Mucosa of stomach (tissue), 1 donor: Measurements from ENCODE around the gene MAN1B1.

Source experiments
- H3K27me3 ChIP-seq: one replicate; pipeline ENCODE4 v1.7.0; 2013; ENCODE audit warnings: mild to moderate bottlenecking, low read length; ENCODE audit not compliant: control insufficient read depth, insufficient read depth
- H3K36me3 ChIP-seq: one replicate; pipeline ENCODE4 v1.7.0; 2013; ENCODE audit warnings: low read length; ENCODE audit not compliant: control insufficient read depth, insufficient read depth
- H3K4me1 ChIP-seq: one replicate; pipeline ENCODE4 v1.7.0; 2013; ENCODE audit warnings: mild to moderate bottlenecking, low read length; ENCODE audit not compliant: control insufficient read depth, insufficient read depth
- H3K4me3 ChIP-seq: one replicate; pipeline ENCODE4 v1.7.0; 2013; ENCODE audit warnings: low read length
- H3K9ac ChIP-seq: one replicate; pipeline ENCODE4 v1.7.0; 2013; ENCODE audit warnings: mild to moderate bottlenecking, low read length, moderate library complexity
- H3K9me3 ChIP-seq: one replicate; pipeline ENCODE4 v1.7.0; 2013; ENCODE audit warnings: mild to moderate bottlenecking, low read length, moderate library complexity; ENCODE audit not compliant: control insufficient read depth
- donor health status: Pancreatic carcinoma.

Gene MAN1B1

GRCh38 chr9:137145731-137146526 lies 59.1 kb downstream of the MAN1B1 start:
- no peaks in the 10 kb centered on the region for H3K36me3 ChIP-seq
- peaks cover 53% of the 10 kb centered on the region for H3K27me3 ChIP-seq

GRCh38 chr9:137146527-137146918 lies 59.7 kb downstream of the MAN1B1 start:
- H3K36me3 ChIP-seq, result no peaks in the 10 kb centered on the region
- H3K4me3 ChIP-seq, result no peak overlapping the region
- H3K4me1 ChIP-seq, result peaks cover 4% of the 10 kb centered on the region
- H3K27me3 ChIP-seq, result peaks cover 47% of the 10 kb centered on the region
- H3K9me3 ChIP-seq, result no peaks in the 10 kb centered on the region
- H3K9ac ChIP-seq, result no peak overlapping the region

More at GRCh38 chr9:137145731-137146526, 59.1 kb downstream of the MAN1B1 start:
- Histone ChIP-seq H3K9me3 (no peaks in the 10 kb centered on the region), H3K9ac (no peak overlapping the region), H3K4me3 (no peak overlapping the region), H3K4me1 (peaks cover 4% of the 10 kb centered on the region)

DNA sequence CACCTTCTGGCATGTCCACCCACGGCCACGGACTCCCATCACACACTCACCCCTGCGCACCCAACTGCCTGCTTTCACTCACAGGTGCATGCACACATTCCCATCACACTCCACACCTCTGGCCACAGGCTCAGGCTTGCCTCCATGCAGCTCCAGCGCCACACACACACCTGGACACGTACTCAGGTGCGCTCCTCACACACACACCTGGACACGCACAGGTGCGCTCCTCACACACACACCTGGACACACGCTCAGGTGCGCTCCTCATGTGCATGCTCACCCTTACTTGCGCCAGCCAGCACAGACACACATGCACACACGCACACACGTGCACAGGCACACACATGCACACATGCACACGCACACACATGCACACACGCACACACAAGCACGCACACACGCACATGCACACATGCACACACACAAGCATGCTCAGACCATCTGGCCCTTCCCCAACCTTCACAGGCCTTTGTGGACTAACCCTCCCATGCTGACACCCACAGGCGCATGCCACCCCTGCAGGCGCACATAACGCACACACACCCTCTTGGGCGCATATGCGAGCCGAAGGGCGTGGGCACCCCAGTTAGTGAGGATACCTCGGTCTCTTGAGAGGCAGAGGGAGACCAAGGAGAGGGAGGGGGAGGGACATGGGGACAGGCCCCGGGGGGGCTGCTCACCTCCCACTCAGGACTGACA lies 60.5 kb downstream of the MAN1B1 start:
- Histone ChIP-seq H3K4me1 (peaks cover 4% of the 10 kb centered on the region), H3K36me3 (no peaks in the 10 kb centered on the region), H3K4me3 (no peak overlapping the region), H3K9ac (no peak overlapping the region), H3K27me3 (peaks cover 40% of the 10 kb centered on the region), H3K9me3 (no peaks in the 10 kb centered on the region)

DNA sequence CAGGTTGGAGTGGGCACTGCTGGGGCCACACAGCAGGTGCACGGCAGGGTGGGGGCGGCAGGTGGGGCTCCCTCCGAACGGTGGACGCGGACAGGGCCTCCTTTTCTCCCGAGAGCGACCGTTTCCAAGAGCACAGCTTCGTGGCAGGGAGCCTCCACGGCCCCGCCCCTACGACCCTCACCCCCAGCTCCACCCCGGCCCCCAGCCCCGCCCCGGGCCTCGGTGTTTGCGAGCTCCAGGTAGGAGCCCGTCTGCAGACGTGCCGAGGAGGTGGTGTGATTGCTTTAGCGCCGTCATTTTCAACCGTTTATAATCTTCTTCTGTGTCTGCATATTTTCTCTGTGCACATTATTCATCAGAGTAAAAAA lies 61.0 kb downstream of the MAN1B1 start:
- Histone ChIP-seq H3K4me3 (no peak overlapping the region), H3K36me3 (no peaks in the 10 kb centered on the region), H3K9ac (no peak overlapping the region), H3K4me1 (peaks cover 4% of the 10 kb centered on the region), H3K9me3 (no peaks in the 10 kb centered on the region), H3K27me3 (peaks cover 36% of the 10 kb centered on the region)

DNA sequence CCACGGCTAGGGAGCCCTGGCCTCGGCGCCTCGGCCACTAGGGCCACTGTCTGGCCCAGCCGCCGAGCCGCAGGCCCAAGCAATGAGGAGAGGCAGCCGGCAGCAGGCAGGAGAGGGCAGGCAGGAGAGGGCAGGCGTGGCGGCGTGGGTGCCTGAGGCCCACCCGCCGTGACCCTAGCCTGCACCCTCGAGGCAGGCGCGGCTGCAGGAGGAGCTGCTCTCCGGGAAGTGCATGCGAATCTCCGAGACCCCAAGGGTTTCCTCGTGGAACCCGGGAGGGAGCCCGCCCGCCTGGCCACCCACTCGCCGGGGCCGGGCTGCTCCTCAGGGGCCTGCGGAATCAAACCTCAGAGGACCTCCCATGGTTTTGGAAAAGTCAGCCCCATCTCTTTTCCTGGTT lies 61.5 kb downstream of the MAN1B1 start:
- no peak overlapping the region for H3K4me3 ChIP-seq
- no peaks in the 10 kb centered on the region for H3K9me3 ChIP-seq
- H3K36me3 ChIP-seq, result no peaks in the 10 kb centered on the region
- peaks cover 31% of the 10 kb centered on the region for H3K27me3 ChIP-seq
- no peak overlapping the region for H3K9ac ChIP-seq
- H3K4me1 ChIP-seq, result peaks cover 4% of the 10 kb centered on the region

- no peaks in the 10 kb centered on the region for H3K9me3 ChIP-seq
- no peak overlapping the region for H3K9ac ChIP-seq
- H3K36me3 ChIP-seq, result no peaks in the 10 kb centered on the region
- H3K4me3 ChIP-seq, result no peak overlapping the region
- peaks cover 28% of the 10 kb centered on the region for H3K27me3 ChIP-seq
- H3K4me1 ChIP-seq, result peaks cover 4% of the 10 kb centered on the region
Measured at GRCh38 chr9:137148661-137149060, 61.9 kb downstream of the MAN1B1 start.

DNA sequence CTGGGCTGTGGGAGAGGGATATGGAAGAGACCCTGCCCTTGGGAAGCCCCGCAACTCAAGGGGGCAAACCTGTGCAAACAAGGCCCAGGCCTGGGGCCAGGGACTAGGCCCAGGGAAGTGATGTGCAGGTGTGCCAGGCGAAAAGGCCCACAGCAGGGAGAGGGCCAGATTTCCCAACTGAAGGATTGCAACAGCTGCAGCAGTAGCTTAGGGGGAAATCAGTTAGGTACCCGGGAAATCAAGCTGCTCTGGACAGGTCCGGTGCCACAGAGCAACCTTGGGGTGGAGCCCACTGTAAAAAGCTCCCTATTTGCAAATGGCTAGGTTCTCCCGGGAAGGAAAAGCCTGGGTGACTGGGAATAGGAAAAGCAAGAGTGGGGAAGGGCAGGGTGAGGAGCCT lies 62.6 kb downstream of the MAN1B1 start:
- Histone ChIP-seq H3K27me3 (peaks cover 25% of the 10 kb centered on the region), H3K4me3 (no peak overlapping the region), H3K36me3 (no peaks in the 10 kb centered on the region), H3K9ac (no peak overlapping the region), H3K4me1 (peaks cover 4% of the 10 kb centered on the region), H3K9me3 (no peaks in the 10 kb centered on the region)

- Histone ChIP-seq H3K27me3 (peaks cover 26% of the 10 kb centered on the region), H3K4me3 (no peak overlapping the region), H3K4me1 (peaks cover 4% of the 10 kb centered on the region), H3K9me3 (no peaks in the 10 kb centered on the region), H3K9ac (no peak overlapping the region), H3K36me3 (no peaks in the 10 kb centered on the region)
Measured at GRCh38 chr9:137149942-137150616, 63.3 kb downstream of the MAN1B1 start.

DNA sequence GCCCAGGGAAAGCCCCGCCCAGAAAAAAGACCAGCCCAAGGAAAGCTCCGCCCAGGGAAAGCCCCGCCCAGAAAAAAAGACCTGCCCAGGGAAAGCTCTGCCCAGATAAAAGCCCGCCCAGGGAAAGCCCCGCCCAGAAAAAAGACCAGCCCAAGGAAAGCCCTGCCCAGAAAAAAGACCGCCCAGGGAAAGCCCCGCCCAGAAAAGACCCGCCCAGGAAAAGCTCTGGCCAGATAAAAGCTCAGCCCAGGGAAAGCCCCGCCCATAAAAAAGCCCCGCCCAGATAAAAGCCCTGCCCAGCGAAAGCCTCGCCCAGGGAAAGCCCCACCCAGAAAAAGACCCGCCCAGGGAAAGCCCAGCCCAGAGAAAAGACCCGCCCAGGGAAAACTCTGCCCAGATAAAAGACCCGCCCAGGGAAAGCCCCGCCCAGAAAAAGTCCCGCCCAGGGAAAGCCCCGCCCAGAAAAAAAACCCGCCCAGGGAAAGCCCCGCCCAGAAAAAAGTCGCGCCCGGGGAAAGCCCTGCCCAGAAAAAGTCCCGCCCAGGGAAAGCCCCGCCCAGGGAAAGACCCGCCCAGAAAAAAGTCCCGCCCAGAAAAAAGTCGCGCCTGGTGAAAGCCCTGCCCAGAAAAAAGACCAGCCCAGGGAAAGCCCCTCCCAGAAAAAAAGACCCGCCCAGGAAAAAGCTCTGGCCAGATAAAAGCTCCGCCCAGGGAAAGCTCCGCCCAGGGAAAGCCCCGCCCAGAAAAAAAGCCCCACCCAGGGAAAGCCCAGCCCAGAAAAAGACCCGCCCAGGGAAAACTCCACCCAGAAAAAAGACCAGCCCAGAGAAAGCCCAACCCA lies 64.1 kb downstream of the MAN1B1 start:
- Histone ChIP-seq H3K4me1 (peaks cover 4% of the 10 kb centered on the region), H3K9ac (no peak overlapping the region), H3K4me3 (no peak overlapping the region), H3K9me3 (no peaks in the 10 kb centered on the region), H3K27me3 (peaks cover 33% of the 10 kb centered on the region), H3K36me3 (no peaks in the 10 kb centered on the region)

GRCh38 chr9:137152844-137153405 lies 66.1 kb downstream of the MAN1B1 start:
- H3K9ac ChIP-seq, result no peak overlapping the region
- no peaks in the 10 kb centered on the region for H3K36me3 ChIP-seq
- peaks cover 11% of the 10 kb centered on the region for H3K4me1 ChIP-seq
- peaks cover 40% of the 10 kb centered on the region for H3K27me3 ChIP-seq
- no peaks in the 10 kb centered on the region for H3K9me3 ChIP-seq
- no peak overlapping the region for H3K4me3 ChIP-seq

DNA sequence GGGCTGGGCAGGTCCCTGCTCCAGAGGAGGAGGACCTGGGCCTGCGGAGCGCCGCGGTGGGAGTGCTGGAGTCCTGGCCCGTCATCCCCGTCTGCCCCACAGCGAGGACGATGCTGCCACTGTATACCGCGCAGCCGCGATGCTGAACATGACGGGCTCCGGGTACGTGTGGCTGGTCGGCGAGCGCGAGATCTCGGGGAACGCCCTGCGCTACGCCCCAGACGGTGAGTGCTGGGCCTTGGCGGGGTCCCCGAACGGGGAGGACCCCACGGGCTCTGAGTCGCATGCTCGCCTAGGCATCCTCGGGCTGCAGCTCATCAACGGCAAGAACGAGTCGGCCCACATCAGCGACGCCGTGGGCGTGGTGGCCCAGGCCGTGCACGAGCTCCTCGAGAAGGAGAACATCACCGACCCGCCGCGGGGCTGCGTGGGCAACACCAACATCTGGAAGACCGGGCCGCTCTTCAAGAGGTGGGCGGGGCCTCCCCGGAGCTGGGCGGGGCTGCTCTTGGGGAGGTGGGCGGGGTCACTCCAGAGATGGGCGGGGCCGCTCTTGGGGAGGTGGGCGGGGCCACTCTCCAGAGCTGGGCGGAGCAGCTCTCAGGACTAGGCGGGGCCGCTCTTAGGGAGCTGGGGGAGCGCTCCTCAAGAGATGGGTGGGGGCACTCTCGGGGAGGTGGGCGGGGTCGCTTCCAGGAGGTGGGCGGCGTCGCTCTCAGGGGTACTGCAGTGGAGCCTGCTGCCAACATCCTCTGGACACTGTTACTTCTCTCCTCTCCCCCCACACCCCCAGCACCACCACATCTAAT lies 70.0 kb downstream of the MAN1B1 start:
- H3K36me3 ChIP-seq, result no peaks in the 10 kb centered on the region
- no peak overlapping the region for H3K9ac ChIP-seq
- H3K27me3 ChIP-seq, result peaks cover 62% of the 10 kb centered on the region
- H3K4me3 ChIP-seq, result no peak overlapping the region
- H3K9me3 ChIP-seq, result no peaks in the 10 kb centered on the region
- H3K4me1 ChIP-seq, result peaks cover 7% of the 10 kb centered on the region
